ENCODE data around the gene RPL29.
"Not testable (repeated sequence)": the region's sequence is repeated elsewhere in the genome, so short reads cannot be mapped to it uniquely, and the experiment has no call there.

RPL29 gene

GRCh38 chr3:51995346-51996163 is at the start of gene RPL29:
TSS of gene RPL29 (minus strand) at chr3:51995895. CDS start at chr3:51995461, 434 bp downstream.
- Histone ChIP-seq H3K4me3 (ENCODE audit: insufficient read length, low read depth) (peak within 1 kb of the TSS; percentile 98), H3K4me1 (ENCODE audit: insufficient read depth, insufficient read length) (peaks cover 12% of the 10 kb centered on the region), H3K36me3 (ENCODE audit: insufficient read depth, insufficient read length, low read length) (peaks cover 43% of the 10 kb centered on the region), H3K9me3 (ENCODE audit: insufficient read depth, low read length) (no peaks in the 10 kb centered on the region), H3K27me3 (ENCODE audit: insufficient read depth, insufficient read length) (no peaks in the 10 kb centered on the region), H3K9ac (ENCODE audit: insufficient read length, low read depth) (peak within 1 kb of the TSS; percentile 99)
- DNase-seq (ENCODE audit: low read depth, low spot score), result peak; percentile 95
- no peak for TF ChIP-seq SUZ12 (IDR thresholded peaks at IDR 0.05; ENCODE audit: extremely low read depth, insufficient read depth, insufficient read length)
- peak; percentile 14 for TF ChIP-seq YY1 (IDR thresholded peaks at IDR 0.05; ENCODE audit: insufficient read depth, insufficient read length)

- TF ChIP-seq YY1 (IDR thresholded peaks at IDR 0.05; ENCODE audit: insufficient read depth, insufficient read length) (no peak), SUZ12 (IDR thresholded peaks at IDR 0.05; ENCODE audit: extremely low read depth, insufficient read depth, insufficient read length) (no peak), ZNF274 (IDR thresholded peaks at IDR 0.05; ENCODE audit: low read depth, low read length) (no peak)
- no peak overlapping the region for H3K4me3 ChIP-seq (ENCODE audit: insufficient read length, low read depth)
- peaks cover 16% of the 10 kb centered on the region for H3K36me3 ChIP-seq (ENCODE audit: insufficient read depth, insufficient read length, low read length)
- no peak for DNase-seq (ENCODE audit: low read depth, low spot score)
- no peaks in the 10 kb centered on the region for H3K9me3 ChIP-seq (ENCODE audit: insufficient read depth, low read length)
- H3K4me1 ChIP-seq (ENCODE audit: insufficient read depth, insufficient read length), result peaks cover 18% of the 10 kb centered on the region
- H3K27me3 ChIP-seq (ENCODE audit: insufficient read depth, insufficient read length), result no peaks in the 10 kb centered on the region
- H3K9ac ChIP-seq (ENCODE audit: insufficient read length, low read depth), result no peak overlapping the region
Observed at GRCh38 chr3:52044869-52045619, 49.3 kb upstream of the RPL29 start.

- Histone ChIP-seq H3K9me3 (ENCODE audit: insufficient read depth, low read length) (no peaks in the 10 kb centered on the region), H3K36me3 (ENCODE audit: insufficient read depth, insufficient read length, low read length) (peaks cover 3% of the 10 kb centered on the region), H3K4me1 (ENCODE audit: insufficient read depth, insufficient read length) (peaks cover 18% of the 10 kb centered on the region), H3K9ac (ENCODE audit: insufficient read length, low read depth) (no peak overlapping the region), H3K27me3 (ENCODE audit: insufficient read depth, insufficient read length) (no peaks in the 10 kb centered on the region), H3K4me3 (ENCODE audit: insufficient read length, low read depth) (no peak overlapping the region)
- DNase-seq (ENCODE audit: low read depth, low spot score), result no peak
- TF ChIP-seq SUZ12 (IDR thresholded peaks at IDR 0.05; ENCODE audit: extremely low read depth, insufficient read depth, insufficient read length) (no peak), YY1 (IDR thresholded peaks at IDR 0.05; ENCODE audit: insufficient read depth, insufficient read length) (no peak), ZNF274 (IDR thresholded peaks at IDR 0.05; ENCODE audit: low read depth, low read length) (no peak)
Observed at GRCh38 chr3:52043750-52044149, 48.1 kb upstream of the RPL29 start.

DNA sequence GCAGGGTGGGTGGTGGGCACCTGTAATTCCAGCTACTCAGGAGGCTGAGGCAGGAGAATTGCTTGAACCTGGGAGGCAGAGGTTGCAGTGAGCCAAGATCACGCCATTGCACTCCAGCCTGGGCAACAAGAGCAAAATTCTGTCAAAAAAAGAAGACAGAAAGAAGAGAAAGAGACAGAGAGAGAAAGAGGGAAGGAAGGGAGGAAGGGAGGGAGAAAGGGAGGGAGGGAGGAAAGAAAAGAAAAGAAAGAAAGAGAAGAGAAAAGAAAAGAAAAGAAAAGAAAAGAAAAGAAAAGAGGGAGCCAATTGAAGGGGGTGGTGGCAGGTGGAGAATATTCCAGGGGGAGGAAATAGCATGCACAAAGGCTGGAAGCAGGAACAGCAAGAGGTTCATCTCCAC is 47.3 kb upstream of the RPL29 start:
- not testable (repeated sequence) for H3K9me3 ChIP-seq (ENCODE audit: insufficient read depth, low read length); DNase-seq (ENCODE audit: low read depth, low spot score); H3K9ac ChIP-seq (ENCODE audit: insufficient read length, low read depth); H3K4me3 ChIP-seq (ENCODE audit: insufficient read length, low read depth); H3K27me3 ChIP-seq (ENCODE audit: insufficient read depth, insufficient read length); H3K36me3 ChIP-seq (ENCODE audit: insufficient read depth, insufficient read length, low read length)
- H3K4me1 ChIP-seq (ENCODE audit: insufficient read depth, insufficient read length), result peaks cover 18% of the 10 kb centered on the region

GRCh38 chr3:52041118-52041731 is 45.5 kb upstream of the RPL29 start:
- H3K36me3 ChIP-seq (ENCODE audit: insufficient read depth, insufficient read length, low read length), result no peaks in the 10 kb centered on the region
- no peak for TF ChIP-seq ZNF274 (IDR thresholded peaks at IDR 0.05; ENCODE audit: low read depth, low read length)
- TF ChIP-seq YY1 (IDR thresholded peaks at IDR 0.05; ENCODE audit: insufficient read depth, insufficient read length), result no peak
- TF ChIP-seq SUZ12 (IDR thresholded peaks at IDR 0.05; ENCODE audit: extremely low read depth, insufficient read depth, insufficient read length), result no peak
- DNase-seq (ENCODE audit: low read depth, low spot score), result no peak
- H3K4me3 ChIP-seq (ENCODE audit: insufficient read length, low read depth), result no peak overlapping the region
- no peaks in the 10 kb centered on the region for H3K9me3 ChIP-seq (ENCODE audit: insufficient read depth, low read length)
- H3K9ac ChIP-seq (ENCODE audit: insufficient read length, low read depth), result no peak overlapping the region
- H3K27me3 ChIP-seq (ENCODE audit: insufficient read depth, insufficient read length), result no peaks in the 10 kb centered on the region
- peaks cover 22% of the 10 kb centered on the region for H3K4me1 ChIP-seq (ENCODE audit: insufficient read depth, insufficient read length)

- H3K9ac ChIP-seq (ENCODE audit: insufficient read length, low read depth), result no peak overlapping the region
- DNase-seq (ENCODE audit: low read depth, low spot score), result no peak
- no peaks in the 10 kb centered on the region for H3K27me3 ChIP-seq (ENCODE audit: insufficient read depth, insufficient read length)
- peaks cover 20% of the 10 kb centered on the region for H3K4me1 ChIP-seq (ENCODE audit: insufficient read depth, insufficient read length)
- no peak overlapping the region for H3K4me3 ChIP-seq (ENCODE audit: insufficient read length, low read depth)
- no peaks in the 10 kb centered on the region for H3K36me3 ChIP-seq (ENCODE audit: insufficient read depth, insufficient read length, low read length)
- no peaks in the 10 kb centered on the region for H3K9me3 ChIP-seq (ENCODE audit: insufficient read depth, low read length)
- TF ChIP-seq YY1 (IDR thresholded peaks at IDR 0.05; ENCODE audit: insufficient read depth, insufficient read length) (no peak), ZNF274 (IDR thresholded peaks at IDR 0.05; ENCODE audit: low read depth, low read length) (no peak), SUZ12 (IDR thresholded peaks at IDR 0.05; ENCODE audit: extremely low read depth, insufficient read depth, insufficient read length) (no peak)
Observed at GRCh38 chr3:52040600-52040999, 44.9 kb upstream of the RPL29 start.

DNA sequence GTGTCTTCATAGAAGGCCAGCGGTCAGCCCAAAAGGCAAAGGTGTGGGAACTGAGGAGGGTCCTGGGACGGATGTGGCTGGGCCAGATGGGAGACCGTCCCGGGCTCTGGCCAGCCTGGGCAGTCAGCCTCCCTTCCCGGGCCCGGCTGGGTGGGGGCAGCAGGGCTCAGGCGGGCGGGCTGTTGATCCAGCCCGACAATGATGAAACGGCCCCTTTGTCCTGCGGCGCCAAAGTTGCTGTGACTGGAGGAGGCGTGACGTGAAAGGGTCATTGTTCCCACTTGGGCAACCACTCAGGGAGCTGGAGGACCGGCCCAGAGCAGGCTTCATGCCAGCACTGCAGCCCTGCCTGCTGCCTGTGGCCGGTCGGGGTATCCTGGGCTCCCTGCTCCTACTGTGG is 44.2 kb upstream of the RPL29 start:
- peaks cover 14% of the 10 kb centered on the region for H3K4me1 ChIP-seq (ENCODE audit: insufficient read depth, insufficient read length)
- no peaks in the 10 kb centered on the region for H3K27me3 ChIP-seq (ENCODE audit: insufficient read depth, insufficient read length)
- no peak for DNase-seq (ENCODE audit: low read depth, low spot score)
- H3K4me3 ChIP-seq (ENCODE audit: insufficient read length, low read depth), result no peak overlapping the region
- H3K9ac ChIP-seq (ENCODE audit: insufficient read length, low read depth), result no peak overlapping the region
- H3K36me3 ChIP-seq (ENCODE audit: insufficient read depth, insufficient read length, low read length), result no peaks in the 10 kb centered on the region
- TF ChIP-seq ZNF274 (IDR thresholded peaks at IDR 0.05; ENCODE audit: low read depth, low read length), result no peak
- no peak for TF ChIP-seq SUZ12 (IDR thresholded peaks at IDR 0.05; ENCODE audit: extremely low read depth, insufficient read depth, insufficient read length)
- no peaks in the 10 kb centered on the region for H3K9me3 ChIP-seq (ENCODE audit: insufficient read depth, low read length)

Measured in NT2/D1 (cell line).